C1 segment of cervical spinal cord (tissue), 14 donors: Measurements from ENCODE around the gene APOC4.
"Not testable (repeated sequence)": the region's sequence is repeated elsewhere in the genome, so short reads cannot be mapped to it uniquely, and the experiment has no call there.

Source experiments
- DNase-seq, 14 donors: peaks; one replicate each; lab custom pipeline; 2025; lab: John Stamatoyannopoulos, UW

APOC4 gene

GRCh38 chr19:44942067-44942571 is at the start of gene APOC4:
Gene APOC4, plus strand, starts transcription at chr19:44942237. Its CDS starts 41 bp downstream, at chr19:44942278.
- no peak for DNase-seq

- DNase-seq, result no peak
These were observed 49.1 kb upstream of the APOC4 start for GRCh38 chr19:44892932-44893331.

- no peak for DNase-seq
These were observed 48.5 kb upstream of the APOC4 start for GRCh38 chr19:44893332-44894051.

- no peak for DNase-seq
These were observed 48.0 kb upstream of the APOC4 start for GRCh38 chr19:44894052-44894400.

- no peak for DNase-seq
These were observed 47.1 kb upstream of the APOC4 start for GRCh38 chr19:44894946-44895345.

GRCh38 chr19:44897835-44898234 is 44.2 kb upstream of the APOC4 start:
- no peak for DNase-seq

- DNase-seq, result no peak
These were observed 41.5 kb upstream of the APOC4 start for GRCh38 chr19:44900328-44901244.

- no peak for DNase-seq
These were observed 38.8 kb upstream of the APOC4 start for GRCh38 chr19:44903216-44903601.

- DNase-seq, result peak in 13 of 14 donors; percentile 20 to 84 (median 60)
These were observed 38.2 kb upstream of the APOC4 start for GRCh38 chr19:44903602-44904425.

GRCh38 chr19:44904426-44904994 is 37.5 kb upstream of the APOC4 start:
- no peak for DNase-seq

- peak in 13 of 14 donors; percentile 6 to 79 (median 40) for DNase-seq
These were observed 36.4 kb upstream of the APOC4 start, which contains the start of gene APOE for GRCh38 chr19:44905437-44906160. Gene APOE, plus strand, starts transcription at chr19:44905796. Its CDS starts 829 bp downstream, at chr19:44906625.

GRCh38 chr19:44907613-44908012 is 34.4 kb upstream of the APOC4 start:
- no peak for DNase-seq

GRCh38 chr19:44908074-44908835 is 33.8 kb upstream of the APOC4 start:
- DNase-seq, result no peak

- no peak for DNase-seq
These were observed 33.2 kb upstream of the APOC4 start for GRCh38 chr19:44908836-44909261.

GRCh38 chr19:44909775-44910174 is 32.3 kb upstream of the APOC4 start:
- DNase-seq, result no peak

- not testable (repeated sequence) for DNase-seq
These were observed 30.1 kb upstream of the APOC4 start for GRCh38 chr19:44911896-44912295.

- DNase-seq, result peak in 13 of 14 donors; percentile 19 to 90 (median 61)
These were observed 29.2 kb upstream of the APOC4 start for GRCh38 chr19:44912854-44913253.

GRCh38 chr19:44913512-44914432 is 28.3 kb upstream of the APOC4 start:
- peak in 2 of 14 donors; percentile 23 to 47 for DNase-seq
